ENCODE data around the gene SPECC1.

GRCh38 chr17:20280051-20280450, 270.9 kb downstream of the SPECC1 start:
- TF ChIP-seq CTCF (IDR thresholded peaks at IDR 0.05) (no peak), POLR2A (IDR thresholded peaks at IDR 0.05) (no peak)
